Measurements from ENCODE around the gene DHX29.

The DHX29 gene

GRCh38 chr5:55313870-55314617 is 6.5 kb upstream of the DHX29 start:
- DNase-seq (ENCODE audit: low read depth in 3 of 3): no peak

DNA sequence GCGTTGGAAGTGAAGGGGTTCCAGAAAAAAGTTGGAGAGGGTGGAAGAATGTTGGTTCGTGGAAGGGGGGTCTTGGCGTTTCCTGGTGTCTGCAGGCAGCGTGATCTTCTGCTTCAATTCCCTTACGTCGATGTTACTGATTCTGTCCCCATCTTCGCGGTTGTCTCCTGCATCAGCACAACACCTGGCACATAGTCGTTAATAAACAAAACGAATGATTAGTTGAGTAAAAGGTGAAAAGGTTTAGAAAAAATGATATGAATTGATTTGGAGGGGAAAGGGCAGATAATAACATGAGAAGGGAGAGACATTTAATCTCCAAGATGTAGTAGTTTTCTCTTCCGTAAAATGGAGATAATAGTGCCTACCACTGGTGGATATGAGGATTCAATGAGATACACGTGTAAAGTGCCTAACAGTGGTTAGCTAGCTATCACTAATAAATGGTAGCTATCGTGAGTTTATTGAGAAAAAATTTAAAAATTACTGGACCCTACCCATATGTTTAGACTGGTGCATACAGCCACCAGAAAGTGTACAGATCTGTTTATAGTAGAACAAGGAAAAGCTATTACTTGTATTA is 851 bp upstream of the DHX29 start:
- DNase-seq (ENCODE audit: low read depth in 3 of 3): peak in 1 of 3 donors; percentile 16

GRCh38 chr5:55306641-55307382 is 682 bp downstream of the DHX29 start:
- no peak for DNase-seq (ENCODE audit: low read depth in 3 of 3)

- DNase-seq (ENCODE audit: low read depth in 3 of 3): no peak
Measured at GRCh38 chr5:55305345-55305744, 2.1 kb downstream of the DHX29 start.

- DNase-seq (ENCODE audit: low read depth in 3 of 3): no peak
Measured at GRCh38 chr5:55304584-55304983, 2.9 kb downstream of the DHX29 start.

DNA sequence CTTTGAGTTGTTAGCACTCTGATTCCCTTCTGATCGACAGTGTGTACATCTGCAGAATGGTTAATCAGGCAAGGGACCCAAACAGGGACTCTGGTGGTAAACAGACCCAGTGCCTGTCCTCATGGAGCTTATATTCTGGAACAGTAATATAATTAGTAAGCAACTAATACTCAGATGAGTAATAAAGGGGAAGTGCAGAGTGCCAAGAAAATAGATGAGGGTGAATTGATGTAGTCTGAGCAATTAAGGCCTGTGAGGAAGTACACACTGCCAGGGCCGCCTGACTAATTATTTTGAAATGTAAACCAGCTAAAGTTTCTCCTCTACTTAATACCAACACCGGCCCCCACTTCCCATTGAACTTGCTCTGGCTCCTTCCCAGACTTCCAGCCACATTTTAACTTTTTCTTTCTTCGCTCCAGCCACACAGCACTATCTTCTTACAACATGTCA is 4.2 kb downstream of the DHX29 start:
- no peak for DNase-seq (ENCODE audit: low read depth in 3 of 3)

- DNase-seq (ENCODE audit: low read depth in 3 of 3): no peak
Measured at GRCh38 chr5:55300890-55301289, 6.6 kb downstream of the DHX29 start.

- DNase-seq (ENCODE audit: low read depth in 3 of 3): no peak
Measured at GRCh38 chr5:55294935-55295334, 12.6 kb downstream of the DHX29 start.

GRCh38 chr5:55290991-55291390 is 16.5 kb downstream of the DHX29 start:
- DNase-seq (ENCODE audit: low read depth in 3 of 3): no peak

- DNase-seq (ENCODE audit: low read depth in 3 of 3): no peak
Measured at GRCh38 chr5:55289808-55290207, 17.7 kb downstream of the DHX29 start.

DNA sequence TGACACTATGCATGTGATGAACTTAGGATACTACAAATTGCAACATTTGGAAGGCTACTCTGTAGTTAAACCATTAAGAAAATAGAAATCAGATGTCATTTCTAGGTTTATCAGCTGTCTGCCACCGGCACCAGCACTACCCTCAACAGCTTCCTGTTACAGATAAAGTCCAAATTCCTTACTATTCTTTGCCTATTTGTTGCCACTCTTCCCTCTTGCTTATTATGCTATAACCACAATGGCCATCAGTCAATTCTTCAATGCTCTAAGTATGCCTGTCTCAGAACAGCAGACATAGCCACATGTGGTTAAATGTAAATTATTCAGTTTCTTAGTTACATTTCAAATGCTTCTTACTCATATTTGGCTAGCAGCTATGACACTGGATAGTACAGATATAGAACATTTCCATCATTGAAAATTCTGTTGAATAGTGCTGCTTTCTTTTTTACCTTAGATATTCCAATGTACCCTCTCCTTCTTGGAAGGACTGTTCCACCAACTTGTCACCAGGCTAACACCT is 21.0 kb downstream of the DHX29 start:
- no peak for DNase-seq (ENCODE audit: low read depth in 3 of 3)

DNA sequence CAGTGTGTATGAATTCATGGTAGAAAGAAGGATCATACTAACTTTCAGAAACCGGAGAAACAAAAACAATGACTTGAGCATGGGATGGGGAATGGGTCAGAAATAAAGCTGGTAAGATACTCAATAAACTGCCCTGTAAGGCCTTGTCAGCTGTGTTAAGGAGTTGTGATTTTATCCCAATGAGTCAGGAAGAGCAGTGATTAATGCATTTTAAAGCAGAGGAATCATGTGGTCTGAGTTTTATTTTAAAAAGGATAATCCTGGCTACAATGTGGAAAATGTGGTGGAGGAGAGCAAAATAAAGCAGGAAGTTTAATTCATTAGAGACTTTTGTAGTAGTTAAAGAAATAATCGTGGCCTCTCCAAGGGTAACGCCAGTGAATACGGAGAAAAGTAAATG is 28.7 kb downstream of the DHX29 start:
- DNase-seq (ENCODE audit: low read depth in 3 of 3): no peak

GRCh38 chr5:55276771-55277170 is 30.7 kb downstream of the DHX29 start:
- DNase-seq (ENCODE audit: low read depth in 3 of 3): no peak

- no peak for DNase-seq (ENCODE audit: low read depth in 3 of 3)
Measured at GRCh38 chr5:55258339-55258738, 49.2 kb downstream of the DHX29 start.

GRCh38 chr5:55254802-55255201 is 52.7 kb downstream of the DHX29 start:
- DNase-seq (ENCODE audit: low read depth in 3 of 3): no peak

- DNase-seq (ENCODE audit: low read depth in 3 of 3): no peak
Measured at GRCh38 chr5:55250064-55250463, 57.4 kb downstream of the DHX29 start.

- DNase-seq (ENCODE audit: low read depth in 3 of 3): no peak
Measured at GRCh38 chr5:55241746-55242145, 65.7 kb downstream of the DHX29 start.

DNA sequence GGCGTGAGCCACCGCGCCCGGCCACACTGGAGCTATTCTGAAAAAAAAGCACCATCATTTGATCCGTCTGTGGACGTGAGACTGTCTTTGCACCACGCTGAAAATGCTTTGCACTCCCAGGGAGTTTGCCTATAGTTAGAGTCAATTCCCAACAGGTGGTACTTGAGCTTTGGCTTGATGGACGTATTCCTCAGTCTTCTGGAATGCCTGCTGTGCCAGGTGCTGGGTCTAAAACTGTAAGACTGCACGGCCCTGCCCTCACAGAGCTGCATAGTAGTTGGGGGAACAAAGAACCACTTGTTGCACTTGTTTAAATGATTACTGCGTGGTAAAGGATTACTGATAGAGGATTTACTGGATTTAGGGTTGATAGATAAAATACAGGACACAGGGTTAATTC is 70.7 kb downstream of the DHX29 start:
- DNase-seq (ENCODE audit: low read depth in 3 of 3): no peak

GRCh38 chr5:55234121-55234700 is 73.3 kb downstream of the DHX29 start:
- no peak for DNase-seq (ENCODE audit: low read depth in 3 of 3)

DNA sequence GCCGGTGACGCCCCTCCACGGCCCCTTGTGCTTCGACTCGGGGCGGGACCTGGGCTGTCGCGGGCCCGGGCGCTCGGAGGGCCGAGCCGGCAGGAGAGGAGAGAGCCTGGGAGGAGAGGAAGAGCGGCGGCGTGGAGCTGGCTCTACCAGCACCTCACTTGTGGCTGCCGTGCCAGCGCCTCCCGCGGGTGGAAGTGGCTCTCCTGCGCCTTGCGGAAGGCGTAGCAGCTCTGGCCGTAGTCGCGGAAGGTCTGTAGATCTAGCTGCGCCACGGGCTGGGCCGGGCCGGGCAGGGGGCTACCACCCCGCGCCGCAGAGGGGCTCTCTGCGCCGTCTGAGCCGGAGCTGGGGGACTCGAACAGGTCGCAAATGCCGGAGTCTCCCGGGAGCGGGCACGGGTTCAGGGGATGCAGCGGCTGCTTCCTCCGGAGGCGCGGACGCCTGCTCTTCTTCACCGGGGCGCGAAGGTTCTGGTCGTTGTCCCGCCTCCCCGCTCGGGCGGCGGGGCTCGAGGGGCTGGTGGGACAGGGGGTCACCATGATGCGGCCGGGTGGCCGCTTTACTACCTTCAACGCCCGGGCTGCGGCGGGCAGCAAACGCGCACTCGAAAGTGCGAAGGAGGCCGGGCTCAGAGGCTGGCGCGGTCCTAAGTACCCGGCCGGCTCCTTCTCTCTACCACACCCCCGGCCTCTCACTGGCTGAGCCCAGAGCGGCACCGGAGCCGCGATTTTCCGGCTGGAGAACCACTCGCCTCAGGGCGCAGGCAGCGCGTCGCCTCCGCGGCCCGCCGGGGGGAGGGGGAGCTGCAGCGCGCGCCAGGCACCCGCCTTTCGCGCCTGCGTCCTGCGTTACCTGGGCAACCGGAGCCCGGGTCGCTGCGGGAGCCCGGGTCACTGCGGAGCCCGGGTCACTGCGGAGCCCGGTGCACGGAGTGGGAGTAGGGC is 74.2 kb downstream of the DHX29 start, which contains the start of gene CCNO:
Gene CCNO (minus strand): TSS at position 624 of the 944 bp plus-strand sequence. CDS start 85 bp downstream, at position 539.
- peak in 1 of 3 donors; percentile 36 for DNase-seq (ENCODE audit: low read depth in 3 of 3)

Data from stimulated activated CD4-positive, alpha-beta T cell treated with anti-CD3 and anti-CD28 coated beads, TNF-alpha, amount 100 ng/mL, for 48 hours (primary cell).